Lung microvascular endothelial cell (primary cell): ENCODE measurements around the gene COG5. TPM values are rescaled to one million over a fixed set of nuclear protein-coding genes. Genes with fewer than 3 reads are reported as not detected.

Source experiments
- DNase-seq, 2 donors: peaks; one replicate each; pipeline versions ENCODE4 v3.0.0 to v3.0.0-alpha.2; 2010; ENCODE audit warnings: low read depth in 2 of 2
- total RNA-seq: library from RNA; depleted of rRNA; stranded (reverse); fragments of >200 nt; gene quantifications from 2 replicates; pipeline ENCODE4 v1.2.1, GENCODE V29; 2014

COG5 gene
- total RNA-seq, 1 donor from 2014 or later, result 19.6 TPM

- peak; percentile 76 to 86 for DNase-seq
Measured at GRCh38 chr7:107463139-107464078, 100.3 kb downstream of the COG5 start.

GRCh38 chr7:107461938-107462533 lies 101.7 kb downstream of the COG5 start:
- DNase-seq, result no peak

- no peak for DNase-seq
Measured at GRCh38 chr7:107453388-107453787, 110.3 kb downstream of the COG5 start.

DNA sequence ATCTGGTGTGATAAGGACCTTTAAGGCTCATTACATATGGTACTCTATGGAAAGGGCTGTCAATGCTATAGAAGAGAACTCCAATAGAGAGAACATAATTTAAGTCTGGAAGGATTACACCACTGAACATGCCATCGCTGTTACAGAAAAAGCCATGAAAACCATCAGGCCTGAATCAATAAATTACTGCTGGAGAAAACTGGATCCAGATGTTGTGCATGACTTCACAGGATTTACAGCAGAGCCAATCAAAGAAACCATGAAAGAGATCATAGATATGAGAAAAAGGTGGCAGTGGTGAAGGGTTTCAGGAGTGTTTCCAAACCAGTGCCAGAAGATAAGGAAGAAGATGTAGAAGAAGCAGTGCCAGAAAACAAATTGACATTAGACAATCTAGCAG lies 112.8 kb downstream of the COG5 start:
- DNase-seq, result no peak

- DNase-seq, result peak in 1 of 2 donors; percentile 14
Measured at GRCh38 chr7:107446988-107447387, 116.7 kb downstream of the COG5 start.

GRCh38 chr7:107446531-107446930 lies 117.2 kb downstream of the COG5 start:
- DNase-seq, result peak in 1 of 2 donors; percentile 47

GRCh38 chr7:107442678-107443077 lies 121.0 kb downstream of the COG5 start:
- no peak for DNase-seq

- DNase-seq, result no peak
Measured at GRCh38 chr7:107441581-107442422, 121.9 kb downstream of the COG5 start.

GRCh38 chr7:107439025-107439424 lies 124.7 kb downstream of the COG5 start:
- DNase-seq, result no peak

- no peak for DNase-seq
Measured at GRCh38 chr7:107435749-107436148, 128.0 kb downstream of the COG5 start.

DNA sequence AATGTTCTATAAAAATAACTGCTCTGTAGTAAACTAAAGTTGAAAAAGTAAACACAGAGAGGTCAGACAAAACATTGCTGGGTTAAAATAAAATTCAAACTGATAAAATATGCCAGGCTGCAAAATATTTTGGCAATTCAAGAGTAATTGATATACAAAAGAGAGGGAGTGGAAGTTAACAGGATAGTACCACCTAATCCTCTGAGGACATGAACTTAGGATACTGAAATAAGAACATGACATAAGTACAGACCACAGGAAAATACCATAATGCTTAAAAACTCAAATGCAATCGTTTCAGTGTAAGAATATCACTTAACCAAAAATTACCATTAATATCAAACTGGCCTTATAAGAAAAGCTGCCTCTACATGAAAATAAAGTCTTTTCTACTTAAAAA lies 131.5 kb downstream of the COG5 start:
- DNase-seq, result no peak

GRCh38 chr7:107430057-107430456 lies 133.7 kb downstream of the COG5 start:
- DNase-seq, result no peak

DNA sequence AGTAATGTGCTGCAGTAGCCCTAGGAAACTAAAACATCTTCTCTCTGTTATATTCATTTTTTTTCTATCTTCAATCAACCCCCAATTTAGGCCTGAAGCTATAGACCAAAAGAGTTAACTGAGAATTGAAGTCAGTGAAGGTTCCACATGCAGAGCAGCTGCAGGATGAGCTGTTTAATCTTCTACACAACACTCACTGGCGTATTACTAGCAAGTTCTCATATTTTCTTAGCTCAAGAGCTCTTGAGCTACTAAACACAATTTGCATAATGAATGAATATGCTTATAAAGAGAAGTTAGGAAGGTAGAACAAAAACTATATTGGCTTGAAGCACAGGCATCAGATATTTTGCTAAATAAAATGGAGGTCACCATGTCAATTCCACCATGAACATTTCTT lies 135.1 kb downstream of the COG5 start:
- DNase-seq, result no peak

- no peak for DNase-seq
Measured at GRCh38 chr7:107427462-107427861, 136.3 kb downstream of the COG5 start.

DNA sequence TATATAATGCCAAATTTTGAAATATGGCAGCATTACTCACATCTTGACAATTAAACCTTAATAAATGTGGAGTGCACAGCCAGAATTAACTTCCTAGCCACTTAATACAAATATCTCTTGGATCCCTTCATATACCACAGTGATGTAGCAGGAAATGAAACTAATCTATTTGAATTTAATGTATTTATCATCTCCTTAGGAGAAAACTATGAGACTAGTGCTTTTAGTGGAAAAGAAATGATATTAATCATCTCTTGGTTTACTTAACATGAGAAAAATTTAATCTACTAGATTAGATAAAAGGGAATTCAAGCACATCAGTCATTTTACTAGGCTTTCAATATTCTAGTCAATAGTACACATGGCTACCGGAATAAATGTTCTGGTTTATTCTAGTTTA lies 149.5 kb downstream of the COG5 start:
- no peak for DNase-seq

GRCh38 chr7:107408349-107408748 lies 155.4 kb downstream of the COG5 start:
- no peak for DNase-seq

- no peak for DNase-seq
Measured at GRCh38 chr7:107405559-107405958, 158.2 kb downstream of the COG5 start.

- DNase-seq, result no peak
Measured at GRCh38 chr7:107404740-107405537, 158.8 kb downstream of the COG5 start.

DNA sequence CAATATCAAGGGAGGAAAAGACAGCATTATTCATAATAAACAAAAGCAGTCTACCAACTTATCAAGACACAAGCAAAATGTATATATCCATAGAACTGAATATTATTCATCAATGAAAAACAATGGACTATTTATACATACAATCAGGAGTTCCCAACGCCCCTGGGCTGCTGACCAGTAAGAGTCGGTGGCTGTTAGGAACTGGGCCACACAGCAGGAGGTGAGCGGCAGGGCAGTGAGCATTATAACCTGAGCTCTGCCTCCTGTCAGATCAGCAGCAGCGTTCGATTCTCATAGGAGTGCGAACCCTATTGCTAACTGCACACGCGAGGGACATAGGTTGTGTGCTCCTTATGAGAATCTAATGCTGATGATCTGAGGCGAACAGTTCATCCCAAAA lies 165.6 kb downstream of the COG5 start:
- DNase-seq, result no peak

GRCh38 chr7:107396990-107397389 lies 166.7 kb downstream of the COG5 start:
- no peak for DNase-seq

- DNase-seq, result no peak
Measured at GRCh38 chr7:107396081-107396480, 167.6 kb downstream of the COG5 start.
